GM12878 (cell line): ENCODE results near the gene TXNRD1. TPM values are rescaled to one million over a fixed set of nuclear protein-coding genes. Genes with fewer than 3 reads are reported as not detected.

ENCODE experiments used
- ATAC-seq: fragments of 200-7000 bp; cut with Tn5 transposase; 3 replicates; pipeline ENCODE4 v1.9.1; 2020; ENCODE audit warnings: mild to moderate bottlenecking, moderate library complexity
- BruUV-seq: library from RNA; stranded (reverse); fragments of 400-500 nt; replicated peaks from 2 replicates; lab custom pipeline; 2021; lab: Mats Ljungman, UMichigan
- CTCF ChIA-PET: fragments of 300-600 bp; sonication (Branson Sonifier 250); formaldehyde crosslinking; extraction: SDS; loops from one replicate; lab custom pipeline; 2021; ENCODE audit warnings: inconsistent platforms; lab: Yijun Ruan, JAX
- POLR2A ChIA-PET: fragments of 350-600 bp; formaldehyde crosslinking; extraction: SDS; loops from one replicate; lab custom pipeline; 2021; ENCODE audit warnings: inconsistent platforms; lab: Charles Lee
- RAD21 ChIA-PET: fragments of 300-600 bp; sonication (Branson Sonifier 250); formaldehyde crosslinking; loops from one replicate; lab custom pipeline; 2023; ENCODE audit warnings: antibody characterized with exemption; ENCODE audit not compliant: unreplicated experiment; lab: Charles Lee
- SMC1A ChIA-PET: fragments of 300-600 bp; sonication (Branson Sonifier 250); formaldehyde crosslinking; loops from one replicate; lab custom pipeline; 2023; ENCODE audit not compliant: unreplicated experiment, uncharacterized antibody; lab: Charles Lee
- DNase-seq: peaks from one replicate; pipeline ENCODE4 v3.0.0-alpha.2; 2011; ENCODE audit warnings: low read depth, low spot score
- FAIRE-seq: peaks from 3 replicates; lab custom pipeline; 2011; peaks lifted over from hg19 to GRCh38; lab: Jason Lieb, UNC
- H2AFZ ChIP-seq: 2 replicates; pipeline ENCODE4 v1.6.0; 2011; ENCODE audit warnings: low read depth, low read length, control low read depth; ENCODE audit not compliant: control insufficient read depth
- H3K27ac ChIP-seq: 2 replicates; pipeline ENCODE4 v1.5.1; 2011; ENCODE audit warnings: control low read depth; ENCODE audit not compliant: control insufficient read depth, insufficient read depth
- H3K27me3 ChIP-seq, 2 experiments: replicated peaks in 1 of 2; 2 replicates each; pipeline versions ENCODE4 v1.6.0 to v1.6.1; 2011; ENCODE audit warnings: low read length in 1 of 2; ENCODE audit not compliant: control insufficient read depth in 2 of 2, insufficient read depth in 2 of 2
- H3K36me3 ChIP-seq, 2 experiments: 2 replicates each; pipeline ENCODE4 v1.5.1; 2011; ENCODE audit warnings: low read length in 1 of 2; ENCODE audit not compliant: control insufficient read depth in 2 of 2, insufficient read depth in 2 of 2
- H3K4me1 ChIP-seq: 2 replicates; pipeline ENCODE4 v1.6.1; 2011; ENCODE audit warnings: mild to moderate bottlenecking, low read length, moderate library complexity, mixed read lengths; ENCODE audit not compliant: control insufficient read depth, insufficient read depth
- H3K4me2 ChIP-seq: 2 replicates; pipeline ENCODE4 v1.6.0; 2011; ENCODE audit warnings: control low read depth; ENCODE audit not compliant: control insufficient read depth, insufficient read depth
- H3K4me3 ChIP-seq: fragments of 200-600 bp; sonication (generic); 2 replicates; pipeline ENCODE4 v1.5.1; 2016
- H3K79me2 ChIP-seq: 2 replicates; pipeline ENCODE4 v1.6.0; 2011; ENCODE audit warnings: low read length; ENCODE audit not compliant: control insufficient read depth, insufficient read depth
- H3K9ac ChIP-seq: 2 replicates; pipeline ENCODE4 v1.8.0; 2011; ENCODE audit warnings: low read length, control low read depth, mixed read lengths; ENCODE audit not compliant: control insufficient read depth, insufficient read depth
- H3K9me3 ChIP-seq: replicated peaks from 3 replicates; pipeline ENCODE4 v1.5.1; 2011; ENCODE audit warnings: mild to moderate bottlenecking, low read length; ENCODE audit not compliant: control insufficient read depth, insufficient read depth
- H4K20me1 ChIP-seq: 2 replicates; pipeline ENCODE4 v1.6.0; 2011; ENCODE audit not compliant: control insufficient read depth, insufficient read depth
- BCL11A ChIP-seq: IDR thresholded peaks from 2 replicates; pipeline ENCODE4 v1.6.1; 2011; ENCODE audit warnings: low read depth, low read length
- BMI1 ChIP-seq: fragments of 450-650 bp; IDR thresholded peaks from 2 replicates; pipeline ENCODE4 v1.6.1; 2016; ENCODE audit warnings: mild to moderate bottlenecking, moderate library complexity, borderline replicate concordance
- CBX3 ChIP-seq: fragments of 200-600 bp; sonication (generic); IDR thresholded peaks from 2 replicates; pipeline ENCODE4 v1.6.1; 2016; ENCODE audit warnings: low read depth, borderline replicate concordance
- CEBPB ChIP-seq, 2 experiments: fragments of 150-350 bp in 1 of 2; IDR thresholded peaks; 2 replicates each; pipeline ENCODE4 v1.6.1; 2012 to 2014; ENCODE audit warnings: low read depth in 2 of 2, low read length in 2 of 2, borderline replicate concordance in 1 of 2, inconsistent platforms in 1 of 2
- CTCF ChIP-seq, 3 experiments: IDR thresholded peaks in 2 of 3; conservative IDR thresholded peaks in 1 of 3; 2 replicates each; pipeline ENCODE4 v1.5.1; 2011; ENCODE audit warnings: low read depth in 3 of 3, low read length in 3 of 3, mild to moderate bottlenecking in 3 of 3, control low read depth in 2 of 3, moderate library complexity in 2 of 3, inconsistent platforms in 1 of 3, mixed read lengths in 1 of 3; ENCODE audit not compliant: control insufficient read depth in 2 of 3, insufficient read depth in 1 of 3; ENCODE audit errors: extremely low read depth in 1 of 3
- HDAC2 ChIP-seq: fragments of 200-600 bp; sonication (generic); IDR thresholded peaks from 2 replicates; pipeline ENCODE4 v1.6.1; 2017
- HDAC6 ChIP-seq: fragments of 200-600 bp; sonication (generic); IDR thresholded peaks from one replicate; pipeline ENCODE4 v1.8.0; 2017; ENCODE audit warnings: antibody characterized with exemption; ENCODE audit not compliant: unreplicated experiment
- JUND ChIP-seq: IDR thresholded peaks from 2 replicates; pipeline ENCODE4 v1.6.1; 2012; ENCODE audit warnings: low read depth, mild to moderate bottlenecking, low read length, improper control_type of control experiment, moderate library complexity
- MYB ChIP-seq: fragments of 150-350 bp; IDR thresholded peaks from 2 replicates; pipeline ENCODE4 v1.6.1; 2014; ENCODE audit warnings: mild to moderate bottlenecking, low read depth, low read length, borderline replicate concordance
- NR2C1 ChIP-seq: fragments of 450-650 bp; IDR thresholded peaks from 2 replicates; pipeline ENCODE4 v1.6.1; 2017; ENCODE audit warnings: antibody characterized with exemption, mild to moderate bottlenecking, moderate library complexity
- RUNX3 ChIP-seq: IDR thresholded peaks from 2 replicates; pipeline ENCODE4 v1.6.1; 2012; ENCODE audit warnings: low read length, inconsistent platforms
- SMAD5 ChIP-seq: IDR thresholded peaks from 2 replicates; pipeline ENCODE4 v1.6.1; 2016; ENCODE audit warnings: antibody characterized with exemption, low read depth
- TBL1XR1 ChIP-seq: IDR thresholded peaks from 2 replicates; pipeline ENCODE4 v1.6.1; 2012; ENCODE audit warnings: low read depth, low read length, improper control_type of control experiment
- ZBTB40 ChIP-seq: fragments of 450-650 bp; IDR thresholded peaks from 2 replicates; pipeline ENCODE4 v1.6.1; 2016; ENCODE audit warnings: mild to moderate bottlenecking, moderate library complexity, borderline replicate concordance
- ZNF207 ChIP-seq: fragments of 450-650 bp; IDR thresholded peaks from 2 replicates; pipeline ENCODE4 v1.6.1; 2014; ENCODE audit warnings: antibody characterized with exemption, mild to moderate bottlenecking, borderline replicate concordance
- ZNF687 ChIP-seq: fragments of 450-650 bp; IDR thresholded peaks from 2 replicates; pipeline ENCODE4 v1.6.1; 2017; ENCODE audit warnings: mild to moderate bottlenecking, moderate library complexity
- WGBS: methylation state at CpG from one replicate; pipeline ENCODE4 v1.1.6; 2016; ENCODE audit warnings: low lambda C conversion rate; ENCODE audit not compliant: insufficient replicate concordance, insufficient coverage; ENCODE audit errors: missing lambda C conversion rate; 5-methylcytosine and 5-hydroxymethylcytosine counted together
- in situ Hi-C: fragments of 300-500 bp; cut with MboI; formaldehyde crosslinking; loops from 9 replicates; pipeline ENCODE4 v1.14.3; 2018; ENCODE audit warnings: mixed read lengths
- intact Hi-C: fragments of 100-400 bp; cut with micrococcal nuclease; formaldehyde crosslinking; loops from one replicate; pipeline ENCODE4 v1.14.2; 2022; ENCODE audit not compliant: unreplicated experiment
- polyA plus RNA-seq, 11 experiments: library from polyadenylated mRNA; depleted of rRNA in 4 of 11; unstranded in 6 of 11; stranded (reverse) in 5 of 11; fragments of >200 nt; fragmentation: Nextera tagmentation in 4 of 11; fragmentation: Illumina TruSeq in 1 of 11; extraction: Ambion mirVana in 4 of 11; extraction: Trizol in 1 of 11; gene quantifications; 1 replicate in 1 of 11; 2 replicates in 10 of 11; pipeline versions ENCODE4 v1.2.1 to v1.2.3, GENCODE V29; 2011 to 2016; ENCODE audit warnings: inconsistent platforms in 2 of 11, missing spikeins in 2 of 11, low read depth in 1 of 11
- total RNA-seq, 4 experiments: library from RNA; depleted of rRNA in 3 of 4; stranded (reverse); fragments of >200 nt in 3 of 4; fragmentation: Illumina TruSeq in 1 of 4; extraction: Trizol in 1 of 4; gene quantifications; 2 replicates each; pipeline versions ENCODE4 v1.2.1 to v1.2.3, GENCODE V29; 2013 to 2021

Gene TXNRD1
- total and polyA plus RNA-seq, 10 of the 15 experiments (the other 5 are each of a cell fraction or from before 2014, with no cell fraction given) = 52.6 to 84.6 (median 67.8) TPM

- intact Hi-C loops = loop anchor here (10.0 kb wide), 2 partner anchors 217 to 317 kb away; partner anchors contain the start of genes HCFC2 and TDG
- ChIA-PET RAD21 (no interaction called here), CTCF (no interaction called here), SMC1A (no interaction called here), POLR2A (no interaction called here)
- no peak overlapping the region for H3K27ac ChIP-seq
- no peak for FAIRE-seq
- no peak overlapping the region for H3K4me3 ChIP-seq
- no peak for DNase-seq
- H3K27me3 ChIP-seq = no peaks in the 10 kb centered on the region
- H3K9me3 ChIP-seq = no peaks in the 10 kb centered on the region
- H3K79me2 ChIP-seq = no peaks in the 10 kb centered on the region
- H2AFZ ChIP-seq = no peak overlapping the region
- no peak overlapping the region for H3K4me2 ChIP-seq
- BruUV-seq = no TSS peak
- H4K20me1 ChIP-seq = no peaks in the 10 kb centered on the region
- no peaks in the 10 kb centered on the region for H3K36me3 ChIP-seq
- peaks cover 10% of the 10 kb centered on the region for H3K4me1 ChIP-seq
- H3K9ac ChIP-seq = no peak overlapping the region
- WGBS = 80% methylated on average over 5 of the region's 5 CpGs
- in situ Hi-C loops = no loop called here
- ATAC-seq = no peak
- TF ChIP-seq BCL11A = no peak
- TF ChIP-seq MYB = no peak
- TF ChIP-seq ZNF687 = no peak
- no peak for TF ChIP-seq CBX3
- no peak for TF ChIP-seq TBL1XR1
- TF ChIP-seq CTCF (IDR thresholded peaks at IDR 0.05 in 2 of 3, conservative IDR thresholded peaks at IDR 0.05 in 1 of 3; ENCODE audit: control insufficient read depth in 2 of 3, extremely low read depth in 1 of 3, insufficient read depth in 1 of 3, low read depth in 3 of 3, low read length in 3 of 3) = no peak
- no peak for TF ChIP-seq NR2C1
- no peak for TF ChIP-seq JUND
- no peak for TF ChIP-seq SMAD5
- TF ChIP-seq HDAC2 = no peak
- TF ChIP-seq HDAC6 = no peak
- TF ChIP-seq RUNX3 = no peak
- TF ChIP-seq BMI1 = no peak
- no peak for TF ChIP-seq CEBPB (IDR thresholded peaks at IDR 0.05; ENCODE audit: borderline replicate concordance in 1 of 2, low read depth in 2 of 2, low read length in 2 of 2)
- TF ChIP-seq ZBTB40 = no peak
- TF ChIP-seq ZNF207 = no peak
These were observed 66.1 kb downstream of the TXNRD1 start for GRCh38 chr12:104281636-104282035.
